Cardiac fibroblast (primary cell): Measurements from ENCODE around the gene CRTC3.

Experiments
- DNase-seq, 2 donors: peaks; one replicate each; pipeline versions ENCODE4 v3.0.0 to v3.0.0-alpha.2; 2010; ENCODE audit warnings: low read depth in 2 of 2
- H3K4me3 ChIP-seq, 2 donors: replicated peaks in 1 of 2; 1 replicate in 1 of 2; 2 replicates in 1 of 2; pipeline ENCODE4 v1.5.1; 2011; ENCODE audit warnings: low read depth in 2 of 2, low read length in 2 of 2, mild to moderate bottlenecking in 2 of 2, moderate library complexity in 1 of 2
- CTCF ChIP-seq: IDR thresholded peaks from one replicate; pipeline ENCODE4 v1.5.1; 2011; ENCODE audit warnings: low read depth, mild to moderate bottlenecking, low read length, inconsistent platforms

CRTC3 gene

GRCh38 chr15:90640862-90641261 is 111.1 kb downstream of the CRTC3 start:
- no peak for DNase-seq
- TF ChIP-seq CTCF: no peak
- H3K4me3 ChIP-seq: no peak overlapping the region

DNA sequence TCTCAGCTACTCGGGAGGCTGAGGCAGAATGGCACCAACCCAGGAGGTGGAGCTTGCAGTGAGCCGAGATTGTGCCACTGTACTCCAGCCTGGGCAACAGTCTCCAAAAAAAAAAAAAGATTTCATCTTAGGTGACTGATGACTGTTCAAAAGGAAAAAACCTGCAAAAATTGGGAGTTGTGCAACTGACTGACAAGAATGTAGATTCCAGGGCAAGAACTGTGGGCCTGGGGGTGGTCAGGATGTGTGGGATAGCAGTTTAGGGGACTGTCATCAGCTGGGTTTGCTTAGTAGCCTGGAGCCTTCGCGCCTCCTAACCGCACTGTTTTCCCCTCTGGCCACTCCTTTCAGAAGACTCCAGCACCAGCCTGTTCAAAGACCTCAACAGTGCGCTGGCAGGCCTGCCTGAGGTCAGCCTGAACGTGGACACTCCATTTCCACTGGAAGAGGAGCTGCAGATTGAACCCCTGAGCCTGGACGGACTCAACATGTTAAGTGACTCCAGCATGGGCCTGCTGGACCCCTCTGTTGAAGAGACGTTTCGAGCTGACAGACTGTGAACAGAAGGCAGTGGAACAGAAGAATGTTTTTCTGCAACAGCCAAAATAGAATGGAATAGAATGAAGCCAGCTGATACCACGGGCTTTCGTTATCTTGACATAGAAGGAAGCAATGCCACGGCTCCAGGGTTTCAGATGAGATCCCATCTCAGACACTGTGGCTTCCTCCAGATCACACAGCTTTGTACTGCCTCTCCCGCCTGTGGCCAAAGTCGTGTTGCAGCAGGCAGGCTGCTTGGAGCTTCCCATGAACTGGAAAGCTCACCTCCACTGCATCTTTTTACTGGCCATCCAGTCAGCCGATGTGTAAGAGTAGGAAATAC is 112.1 kb downstream of the CRTC3 start:
- no peak for DNase-seq
- no peak overlapping the region for H3K4me3 ChIP-seq
- no peak for TF ChIP-seq CTCF

DNA sequence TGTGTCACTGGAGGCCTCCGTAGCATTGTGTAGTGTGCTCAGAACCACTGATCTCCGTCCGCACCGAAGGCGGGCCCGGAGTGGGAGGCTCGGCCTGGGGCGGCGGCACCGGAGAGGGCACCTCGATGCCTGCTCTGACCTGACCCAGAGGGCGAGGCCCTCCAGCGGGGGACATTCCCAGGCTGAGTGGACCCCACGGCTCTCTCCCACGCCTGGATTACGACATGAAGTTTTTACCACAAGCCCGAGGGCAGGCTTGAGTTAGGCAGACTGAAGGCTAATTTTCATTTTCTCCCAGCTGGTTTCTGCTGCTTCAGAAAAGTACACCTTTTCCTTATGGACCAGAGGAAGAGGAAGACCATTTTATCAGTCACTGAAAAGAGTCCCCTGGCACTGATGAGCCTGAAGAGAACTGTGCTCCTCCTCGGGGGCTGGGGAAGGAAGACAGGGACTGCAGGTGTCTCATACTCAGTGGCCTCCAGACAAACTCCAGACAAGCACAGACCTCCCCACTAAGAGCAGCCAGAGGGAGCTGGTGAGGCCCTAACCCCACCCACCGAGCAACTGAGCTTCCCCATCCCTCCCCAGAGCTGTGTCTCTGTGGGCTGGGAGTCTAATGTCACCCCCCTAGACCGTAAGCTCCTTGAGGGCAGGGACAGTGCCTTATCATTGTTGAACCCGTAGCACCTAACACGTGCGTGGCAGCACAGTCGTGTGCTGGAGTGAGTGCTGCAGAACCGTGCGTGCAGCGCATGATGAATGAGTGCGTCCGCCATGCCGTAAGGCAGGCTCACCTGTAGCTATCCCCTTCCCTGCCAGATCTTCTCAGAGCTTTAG is 113.0 kb downstream of the CRTC3 start:
- no peak for DNase-seq
- H3K4me3 ChIP-seq: no peak overlapping the region
- TF ChIP-seq CTCF: no peak

- no peak for TF ChIP-seq CTCF
These were observed 113.5 kb downstream of the CRTC3 start for GRCh38 chr15:90643301-90643632.

GRCh38 chr15:90644526-90644925 is 114.8 kb downstream of the CRTC3 start:
- no peak for DNase-seq
- H3K4me3 ChIP-seq: no peak overlapping the region
- no peak for TF ChIP-seq CTCF

More at GRCh38 chr15:90643301-90643632, 113.5 kb downstream of the CRTC3 start:
- DNase-seq: no peak
- no peak overlapping the region for H3K4me3 ChIP-seq

DNA sequence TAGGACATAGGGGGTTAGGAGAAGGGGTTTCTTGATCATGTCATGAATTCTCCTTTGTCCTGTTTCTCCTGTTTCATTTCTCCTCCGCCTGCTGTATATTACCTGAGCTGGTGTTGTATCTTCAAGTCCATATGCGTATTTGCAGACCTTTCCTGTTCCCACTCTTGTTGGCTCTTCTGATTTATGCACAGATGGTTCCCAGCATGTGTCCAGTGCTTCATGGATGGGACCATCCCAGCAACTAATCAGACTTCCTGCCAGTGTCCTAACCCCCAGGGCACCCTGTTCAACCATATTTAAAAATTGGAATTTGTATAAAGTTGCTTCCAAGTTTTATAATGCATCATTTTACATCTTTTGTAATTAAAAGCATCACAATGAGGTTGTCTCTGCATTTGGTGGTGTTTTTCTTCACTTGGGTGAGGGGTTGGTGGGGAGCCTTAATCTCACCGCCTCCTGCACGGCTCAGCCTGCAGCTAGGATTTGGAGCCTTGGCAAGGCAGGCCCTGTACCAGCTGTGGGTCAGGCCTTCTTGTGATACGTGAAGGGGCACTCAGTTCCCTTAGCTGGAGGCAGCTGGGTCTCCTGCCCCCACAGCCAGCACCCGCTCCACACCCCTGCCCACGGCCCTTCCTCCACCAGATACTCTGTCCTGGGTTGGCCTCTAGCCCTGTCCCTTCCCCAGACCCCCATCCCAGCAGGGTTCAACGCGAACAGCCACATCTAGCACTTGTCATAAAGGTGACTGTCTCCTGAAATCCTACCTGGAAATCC is 115.4 kb downstream of the CRTC3 start:
- no peak overlapping the region for H3K4me3 ChIP-seq
- TF ChIP-seq CTCF: no peak
- DNase-seq: no peak
